H9 (cell line): ENCODE measurements around the gene PPP3CA. TPM values are rescaled to one million over a fixed set of nuclear protein-coding genes. Genes with fewer than 3 reads are reported as not detected.

Experiments used
- DNase-seq: peaks from one replicate; pipeline ENCODE4 v3.0.0-alpha.2; 2017
- H2AFZ ChIP-seq: one replicate; pipeline ENCODE4 v1.6.1; 2013; ENCODE audit warnings: mild to moderate bottlenecking, low read length, control low read depth, moderate library complexity
- H2AK5ac ChIP-seq: 2 replicates; pipeline ENCODE4 v1.6.1; 2013; ENCODE audit warnings: low read length, control low read depth, mixed read lengths; ENCODE audit not compliant: insufficient read length
- H2BK120ac ChIP-seq: one replicate; pipeline ENCODE4 v1.6.1; 2013; ENCODE audit warnings: low read depth, mild to moderate bottlenecking, low read length, control low read depth, inconsistent platforms; ENCODE audit not compliant: poor library complexity, severe bottlenecking
- H2BK12ac ChIP-seq: 2 replicates; pipeline ENCODE4 v1.6.1; 2013; ENCODE audit warnings: low read length, control low read depth, mixed read lengths, low read depth; ENCODE audit not compliant: insufficient read length
- H2BK15ac ChIP-seq: 2 replicates; pipeline ENCODE4 v1.6.1; 2013; ENCODE audit warnings: low read depth, low read length, control low read depth
- H2BK20ac ChIP-seq: one replicate; pipeline ENCODE4 v1.6.1; 2013; ENCODE audit warnings: low read depth, mild to moderate bottlenecking, low read length, control low read depth, inconsistent platforms; ENCODE audit not compliant: poor library complexity, severe bottlenecking
- H2BK5ac ChIP-seq: 2 replicates; pipeline ENCODE4 v1.6.1; 2013; ENCODE audit warnings: low read length, control low read depth, mixed read lengths; ENCODE audit not compliant: insufficient read length
- H3K14ac ChIP-seq: 2 replicates; pipeline ENCODE4 v1.6.1; 2013; ENCODE audit warnings: low read length, control low read depth; ENCODE audit not compliant: insufficient read depth
- H3K18ac ChIP-seq: 2 replicates; pipeline ENCODE4 v1.6.1; 2013; ENCODE audit warnings: low read depth, mild to moderate bottlenecking, mixed read lengths, low read length, control low read depth; ENCODE audit not compliant: insufficient read length
- H3K23ac ChIP-seq: 2 replicates; pipeline ENCODE4 v1.6.1; 2013; ENCODE audit warnings: low read length, control low read depth, mixed read lengths, low read depth; ENCODE audit not compliant: insufficient read length
- H3K23me2 ChIP-seq: 2 replicates; pipeline ENCODE4 v1.6.1; 2013; ENCODE audit warnings: low read depth, mild to moderate bottlenecking, mixed read lengths, low read length, control low read depth; ENCODE audit not compliant: insufficient read length, poor library complexity, severe bottlenecking
- H3K27ac ChIP-seq: 2 replicates; pipeline ENCODE4 v1.5.1; 2013; ENCODE audit warnings: low read length, control low read depth, mixed read lengths, low read depth; ENCODE audit not compliant: insufficient read length
- H3K27me3 ChIP-seq: 2 replicates; pipeline ENCODE4 v1.6.1; 2013; ENCODE audit warnings: low read length, control low read depth, inconsistent platforms; ENCODE audit not compliant: insufficient read depth
- H3K4ac ChIP-seq: 2 replicates; pipeline ENCODE4 v1.6.1; 2013; ENCODE audit warnings: low read depth, mild to moderate bottlenecking, control low read depth, inconsistent platforms, low read length, moderate library complexity
- H3K4me1 ChIP-seq: 2 replicates; pipeline ENCODE4 v1.6.1; 2013; ENCODE audit warnings: low read length, control low read depth, inconsistent platforms; ENCODE audit not compliant: insufficient read depth
- H3K4me2 ChIP-seq: 2 replicates; pipeline ENCODE4 v1.6.1; 2013; ENCODE audit warnings: low read length, control low read depth, mixed read lengths; ENCODE audit not compliant: insufficient read length, insufficient read depth
- H3K56ac ChIP-seq: 2 replicates; pipeline ENCODE4 v1.6.1; 2013; ENCODE audit warnings: low read depth, mild to moderate bottlenecking, mixed read lengths, low read length, control low read depth; ENCODE audit not compliant: insufficient read length
- H3K79me1 ChIP-seq: 2 replicates; pipeline ENCODE4 v1.6.1; 2013; ENCODE audit warnings: low read depth, mild to moderate bottlenecking, moderate library complexity, low read length, control low read depth, inconsistent platforms; ENCODE audit not compliant: insufficient read depth, poor library complexity, severe bottlenecking
- H3K79me2 ChIP-seq: 2 replicates; pipeline ENCODE4 v1.6.1; 2013; ENCODE audit warnings: low read length, control low read depth, inconsistent platforms; ENCODE audit not compliant: insufficient read depth
- H3K9ac ChIP-seq: 2 replicates; pipeline ENCODE4 v1.6.1; 2013; ENCODE audit warnings: low read length, control low read depth, mixed read lengths; ENCODE audit not compliant: insufficient read length; ENCODE audit errors: extremely low read depth
- H3K9me3 ChIP-seq: one replicate; pipeline ENCODE4 v1.6.1; 2013; ENCODE audit warnings: low read depth, low read length, inconsistent platforms; ENCODE audit not compliant: control insufficient read depth
- H3T11ph ChIP-seq: one replicate; pipeline ENCODE4 v1.6.1; 2013; ENCODE audit warnings: mild to moderate bottlenecking, low read length, control low read depth, inconsistent platforms
- H4K20me1 ChIP-seq: one replicate; pipeline ENCODE4 v1.6.1; 2013; ENCODE audit not compliant: control insufficient read depth, insufficient read length, insufficient read depth
- H4K5ac ChIP-seq: 2 replicates; pipeline ENCODE4 v1.6.1; 2013; ENCODE audit warnings: low read depth, mild to moderate bottlenecking, mixed read lengths, low read length, control low read depth; ENCODE audit not compliant: insufficient read length
- H4K8ac ChIP-seq: replicated peaks from 2 replicates; pipeline ENCODE4 v1.6.1; 2013; ENCODE audit warnings: low read length, control low read depth, mixed read lengths, low read depth; ENCODE audit not compliant: insufficient read length
- H4K91ac ChIP-seq: 2 replicates; pipeline ENCODE4 v1.6.1; 2013; ENCODE audit warnings: low read depth, mild to moderate bottlenecking, moderate library complexity, mixed read lengths, low read length, control low read depth; ENCODE audit not compliant: insufficient read length
- H3K27ac Mint-ChIP-seq, 3 experiments: 2 replicates in 2 of 3; 3 replicates in 1 of 3; pipeline ENCODE4 v1.8.0; 2020 to 2021; ENCODE audit warnings: mixed read lengths in 3 of 3, mild to moderate bottlenecking in 1 of 3, moderate library complexity in 1 of 3
- H3K27me3 Mint-ChIP-seq: 2 replicates; pipeline ENCODE4 v1.8.0; 2021; ENCODE audit warnings: low read depth, mild to moderate bottlenecking, moderate library complexity, mixed read lengths
- H3K36me3 Mint-ChIP-seq, 3 experiments: 2 replicates in 2 of 3; 3 replicates in 1 of 3; pipeline ENCODE4 v1.8.0; 2020 to 2021; ENCODE audit warnings: low read depth in 3 of 3, mixed read lengths in 3 of 3; ENCODE audit not compliant: insufficient read depth in 1 of 3
- H3K4me1 Mint-ChIP-seq, 2 experiments: 2 replicates each; pipeline ENCODE4 v1.8.0; 2020; ENCODE audit warnings: mixed read lengths in 2 of 2
- H3K4me3 Mint-ChIP-seq, 2 experiments: 2 replicates in 1 of 2; 3 replicates in 1 of 2; pipeline ENCODE4 v1.8.0; 2020 to 2021; ENCODE audit warnings: mild to moderate bottlenecking in 2 of 2, mixed read lengths in 2 of 2, moderate library complexity in 1 of 2
- H3K9me3 Mint-ChIP-seq, 2 experiments: 2 replicates in 1 of 2; 3 replicates in 1 of 2; pipeline ENCODE4 v1.8.0; 2020; ENCODE audit warnings: mild to moderate bottlenecking in 2 of 2, mixed read lengths in 2 of 2, moderate library complexity in 1 of 2
- CTCF ChIP-seq: fragments of 200-600 bp; sonication (generic); conservative IDR thresholded peaks from 3 replicates; pipeline ENCODE4 v1.8.0; 2021; ENCODE audit warnings: antibody characterized with exemption, mild to moderate bottlenecking
- WGBS: extraction: QIAGEN DNeasy Blood & Tissue Kit; methylation state at CpG from one replicate; pipeline ENCODE4 v1.1.7; 2013; ENCODE audit warnings: missing lambda C conversion rate, low lambda C conversion rate, mixed read lengths; ENCODE audit not compliant: insufficient read length; ENCODE audit errors: extremely low coverage; 5-methylcytosine and 5-hydroxymethylcytosine counted together
- total RNA-seq: library from RNA; stranded (reverse); gene quantifications from 2 replicates; pipeline ENCODE4 v1.2.1, GENCODE V29; 2021

Gene PPP3CA
- total RNA-seq, 1 experiment from 2014 or later = 16.8 TPM

GRCh38 chr4:101222156-101222845 is 125.0 kb downstream of the PPP3CA start:
- WGBS = no CpG with 5 or more reads among the region's 3 CpGs
- H3K9ac ChIP-seq = no peak overlapping the region
- H4K8ac ChIP-seq = no peak overlapping the region
- no peak overlapping the region for H3K4me3 Mint-ChIP-seq
- H2BK5ac ChIP-seq = no peak overlapping the region
- H3K79me2 ChIP-seq = no peaks in the 10 kb centered on the region; the same call in 1 of the 2 replicates
- no peak for TF ChIP-seq CTCF
- H3K36me3 Mint-ChIP-seq = no peaks in the 10 kb centered on the region
- no peak overlapping the region for H3K18ac ChIP-seq
- no peaks in the 10 kb centered on the region for H3K79me1 ChIP-seq
- no peak overlapping the region for H2BK120ac ChIP-seq
- no peak overlapping the region for H4K5ac ChIP-seq
- no peak overlapping the region for H2BK20ac ChIP-seq
- H2BK15ac ChIP-seq = no peak overlapping the region
- no peaks in the 10 kb centered on the region for H3K9me3 Mint-ChIP-seq
- no peak overlapping the region for H2AFZ ChIP-seq
- H3K4me1 ChIP-seq = no peaks in the 10 kb centered on the region; the same call in 1 of the 2 replicates
- H3K9me3 ChIP-seq = no peaks in the 10 kb centered on the region
- peaks cover 0 to 14% of the 10 kb centered on the region in 2 experiments; a peak in 3 of 4 replicates for H3K4me1 Mint-ChIP-seq
- H3K56ac ChIP-seq = no peak overlapping the region
- DNase-seq = no peak
- no peaks in the 10 kb centered on the region for H3K27me3 ChIP-seq
- H3K27ac ChIP-seq = no peak overlapping the region
- peak overlapping the region in 1 of 3 experiments; percentile 23; a peak in 2 of 7 replicates for H3K27ac Mint-ChIP-seq
- no peak overlapping the region for H2AK5ac ChIP-seq
- H4K20me1 ChIP-seq = no peaks in the 10 kb centered on the region
- no peak overlapping the region for H3T11ph ChIP-seq
- H3K14ac ChIP-seq = no peak overlapping the region
- no peak overlapping the region for H2BK12ac ChIP-seq
- no peaks in the 10 kb centered on the region for H3K23me2 ChIP-seq
- no peak overlapping the region for H3K23ac ChIP-seq
- H3K27me3 Mint-ChIP-seq = no peaks in the 10 kb centered on the region
- H4K91ac ChIP-seq = no peak overlapping the region
- H3K4ac ChIP-seq = no peak overlapping the region
- H3K4me2 ChIP-seq = no peak overlapping the region
